ENCODE data around the gene HOXB9.
A peak's percentile ranks its signal among the peaks of the same experiment; 100 is the strongest.

- TF ChIP-seq, protein P1, sequence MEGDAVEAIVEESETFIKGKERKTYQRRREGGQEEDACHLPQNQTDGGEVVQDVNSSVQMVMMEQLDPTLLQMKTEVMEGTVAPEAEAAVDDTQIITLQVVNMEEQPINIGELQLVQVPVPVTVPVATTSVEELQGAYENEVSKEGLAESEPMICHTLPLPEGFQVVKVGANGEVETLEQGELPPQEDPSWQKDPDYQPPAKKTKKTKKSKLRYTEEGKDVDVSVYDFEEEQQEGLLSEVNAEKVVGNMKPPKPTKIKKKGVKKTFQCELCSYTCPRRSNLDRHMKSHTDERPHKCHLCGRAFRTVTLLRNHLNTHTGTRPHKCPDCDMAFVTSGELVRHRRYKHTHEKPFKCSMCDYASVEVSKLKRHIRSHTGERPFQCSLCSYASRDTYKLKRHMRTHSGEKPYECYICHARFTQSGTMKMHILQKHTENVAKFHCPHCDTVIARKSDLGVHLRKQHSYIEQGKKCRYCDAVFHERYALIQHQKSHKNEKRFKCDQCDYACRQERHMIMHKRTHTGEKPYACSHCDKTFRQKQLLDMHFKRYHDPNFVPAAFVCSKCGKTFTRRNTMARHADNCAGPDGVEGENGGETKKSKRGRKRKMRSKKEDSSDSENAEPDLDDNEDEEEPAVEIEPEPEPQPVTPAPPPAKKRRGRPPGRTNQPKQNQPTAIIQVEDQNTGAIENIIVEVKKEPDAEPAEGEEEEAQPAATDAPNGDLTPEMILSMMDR (IDR thresholded peaks at IDR 0.05; ENCODE audit: insufficient read depth, low read depth, low read length) = no peak
- peak; percentile 59 for TF ChIP-seq EZH2 (IDR thresholded peaks at IDR 0.05; ENCODE audit: insufficient read depth, low read length)
These were observed 31.4 kb downstream of the HOXB9 start for GRCh38 chr17:48594538-48595277.

All from astrocyte (in vitro differentiated cells and primary cell).